Glutamatergic neuron (in vitro differentiated cells): ENCODE measurements around the gene MRPL55. TPM values are rescaled to one million over a fixed set of nuclear protein-coding genes. Genes with fewer than 3 reads are reported as not detected.

Experiments used
- DNase-seq: peaks from one replicate; pipeline ENCODE4 v3.0.0; 2022
- H3K27ac Mint-ChIP-seq: one replicate; pipeline ENCODE4 v1.8.0; 2020; ENCODE audit warnings: mild to moderate bottlenecking, mixed read lengths, inconsistent platforms; ENCODE audit not compliant: unreplicated experiment
- H3K27me3 Mint-ChIP-seq: one replicate; pipeline ENCODE4 v1.8.0; 2020; ENCODE audit warnings: mild to moderate bottlenecking, moderate library complexity, mixed read lengths, inconsistent platforms; ENCODE audit not compliant: unreplicated experiment
- H3K36me3 Mint-ChIP-seq: one replicate; pipeline ENCODE4 v1.8.0; 2020; ENCODE audit warnings: mild to moderate bottlenecking, mixed read lengths, inconsistent platforms; ENCODE audit not compliant: unreplicated experiment
- H3K4me1 Mint-ChIP-seq: one replicate; pipeline ENCODE4 v1.8.0; 2020; ENCODE audit warnings: mild to moderate bottlenecking, low read depth, mixed read lengths, inconsistent platforms; ENCODE audit not compliant: unreplicated experiment
- H3K4me3 Mint-ChIP-seq: one replicate; pipeline ENCODE4 v1.8.0; 2020; ENCODE audit warnings: mild to moderate bottlenecking, mixed read lengths, inconsistent platforms; ENCODE audit not compliant: unreplicated experiment
- H3K9me3 Mint-ChIP-seq: one replicate; pipeline ENCODE4 v1.8.0; 2020; ENCODE audit warnings: mild to moderate bottlenecking, moderate library complexity, mixed read lengths, inconsistent platforms; ENCODE audit not compliant: unreplicated experiment
- CTCF ChIP-seq: fragments of 200-600 bp; sonication (generic); IDR thresholded peaks from one replicate; pipeline ENCODE4 v1.5.0; 2021; ENCODE audit not compliant: partially characterized antibody, unreplicated experiment
- total RNA-seq: library from RNA; stranded (reverse); fragmentation: NEBNext Ultra II Directional; extraction: Animal tissue kit (Norgen Biotek cat#: 25700); gene quantifications from one replicate; pipeline ENCODE4 v1.2.1, GENCODE V29; 2021; ENCODE audit not compliant: unreplicated experiment

Gene MRPL55
- total RNA-seq, 1 donor from 2014 or later, result 61.5 TPM

DNA sequence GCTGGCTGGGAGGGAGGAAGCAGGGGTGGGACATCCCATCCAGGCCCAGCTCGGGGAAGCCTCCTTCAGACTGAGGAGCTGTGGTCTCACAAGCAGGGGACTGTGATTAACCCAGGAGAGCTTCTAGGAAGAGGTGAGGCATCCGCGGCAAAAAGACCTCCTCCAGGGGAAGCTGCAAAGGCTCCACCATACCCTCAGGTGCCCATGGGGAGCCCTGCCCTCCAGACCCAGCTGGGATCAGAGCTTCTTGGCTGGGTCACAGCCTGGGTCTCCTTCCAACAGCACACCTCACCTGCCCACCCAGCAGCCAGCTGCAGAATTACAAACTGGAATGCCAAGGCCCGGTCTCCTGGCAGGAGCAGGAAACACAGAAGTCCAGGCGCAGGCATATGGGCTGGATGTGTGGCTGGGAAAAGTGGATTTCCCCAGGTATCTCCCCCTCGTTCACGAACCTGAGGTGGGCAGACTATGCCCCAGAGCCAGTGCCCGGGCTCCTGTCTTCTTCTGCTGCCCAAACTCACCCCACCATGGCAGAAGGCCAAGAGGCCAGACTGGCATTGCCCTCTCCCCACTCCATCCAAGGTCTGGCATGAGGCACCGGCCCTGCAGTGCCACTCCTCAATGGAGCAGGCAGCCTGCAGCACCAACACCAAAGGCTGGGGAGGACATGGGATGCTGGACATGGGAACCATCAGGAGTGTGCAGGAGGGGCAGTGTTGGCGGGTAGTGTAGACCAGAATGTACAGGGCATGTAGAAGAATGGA, 42.0 kb downstream of the MRPL55 start:
- no peak for DNase-seq

DNA sequence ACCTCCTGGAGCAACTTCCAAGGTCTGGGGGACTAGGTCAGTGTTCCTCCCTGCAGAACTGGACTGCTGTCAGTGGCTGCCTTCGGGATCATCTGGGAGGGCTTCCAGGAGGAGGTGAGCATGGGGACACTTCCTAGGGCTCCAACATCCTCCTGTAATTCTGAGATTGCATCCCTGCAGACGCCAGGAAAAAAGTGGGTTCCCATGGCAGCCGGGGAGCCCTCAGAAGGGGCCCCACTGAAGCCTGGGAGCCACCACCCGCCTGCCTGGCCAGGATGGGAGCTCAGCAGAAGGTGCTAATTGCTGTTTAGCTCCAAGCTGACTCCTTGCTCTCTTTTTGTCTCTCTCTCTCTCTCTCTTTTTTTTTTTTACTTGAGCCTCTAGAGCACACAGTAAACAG, 42.7 kb downstream of the MRPL55 start:
- no peaks in the 10 kb centered on the region for H3K4me1 Mint-ChIP-seq
- H3K27me3 Mint-ChIP-seq, result peaks cover 12% of the 10 kb centered on the region
- no peak overlapping the region for H3K27ac Mint-ChIP-seq
- no peak for TF ChIP-seq CTCF
- no peak for DNase-seq
- H3K4me3 Mint-ChIP-seq, result no peak overlapping the region
- no peaks in the 10 kb centered on the region for H3K36me3 Mint-ChIP-seq
- H3K9me3 Mint-ChIP-seq, result no peaks in the 10 kb centered on the region

More for the DNA sequence above, 42.0 kb downstream of the MRPL55 start:
- no peak overlapping the region for H3K27ac Mint-ChIP-seq
- no peak for TF ChIP-seq CTCF
- H3K36me3 Mint-ChIP-seq, result no peaks in the 10 kb centered on the region
- peaks cover 12% of the 10 kb centered on the region for H3K27me3 Mint-ChIP-seq
- no peak overlapping the region for H3K4me3 Mint-ChIP-seq
- no peaks in the 10 kb centered on the region for H3K4me1 Mint-ChIP-seq
- no peaks in the 10 kb centered on the region for H3K9me3 Mint-ChIP-seq

DNA sequence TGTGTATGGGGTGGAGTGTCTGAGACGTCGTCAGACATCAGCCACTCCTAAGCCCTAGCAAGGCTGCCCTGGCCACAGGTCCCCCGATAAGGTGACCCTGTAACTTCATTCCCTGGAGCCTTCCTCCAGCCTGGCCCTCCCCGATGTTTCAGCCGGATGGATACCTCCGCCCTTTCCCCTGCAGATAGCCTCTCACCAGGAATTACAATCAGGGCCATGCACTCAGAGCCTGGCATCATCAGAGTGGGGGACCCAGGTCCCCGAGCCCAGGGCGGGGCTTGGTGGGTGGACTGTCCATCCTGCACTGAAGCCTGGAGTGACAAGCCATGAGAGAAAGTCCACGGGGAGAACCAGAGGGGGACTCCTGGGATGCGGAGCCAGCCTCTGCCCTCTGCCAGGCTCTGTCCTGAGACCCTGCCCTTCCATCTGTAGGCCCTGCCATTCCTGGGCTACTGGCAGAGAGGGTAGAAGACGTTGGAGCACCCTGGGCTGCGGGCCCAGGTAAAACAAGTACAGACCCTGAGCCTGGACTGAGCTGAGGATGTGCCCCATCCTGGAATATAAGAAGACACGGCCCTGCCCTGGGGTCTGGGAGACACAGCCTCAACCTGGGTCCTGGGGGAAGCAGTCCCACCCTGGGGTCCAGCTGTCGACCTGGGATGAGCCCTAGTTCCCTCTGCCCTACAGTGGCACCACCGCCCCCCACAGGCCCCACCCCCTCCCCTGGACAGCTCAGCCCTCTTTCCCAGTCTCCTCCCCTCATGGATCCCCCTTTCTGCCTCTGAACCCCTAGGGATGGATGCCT, 43.4 kb downstream of the MRPL55 start:
- Mint-ChIP-seq H3K27me3 (peaks cover 12% of the 10 kb centered on the region), H3K9me3 (peaks cover 4% of the 10 kb centered on the region), H3K4me1 (no peaks in the 10 kb centered on the region), H3K27ac (no peak overlapping the region), H3K4me3 (no peak overlapping the region), H3K36me3 (peaks cover 4% of the 10 kb centered on the region)
- DNase-seq, result peak; percentile 11
- TF ChIP-seq CTCF, result no peak

DNA sequence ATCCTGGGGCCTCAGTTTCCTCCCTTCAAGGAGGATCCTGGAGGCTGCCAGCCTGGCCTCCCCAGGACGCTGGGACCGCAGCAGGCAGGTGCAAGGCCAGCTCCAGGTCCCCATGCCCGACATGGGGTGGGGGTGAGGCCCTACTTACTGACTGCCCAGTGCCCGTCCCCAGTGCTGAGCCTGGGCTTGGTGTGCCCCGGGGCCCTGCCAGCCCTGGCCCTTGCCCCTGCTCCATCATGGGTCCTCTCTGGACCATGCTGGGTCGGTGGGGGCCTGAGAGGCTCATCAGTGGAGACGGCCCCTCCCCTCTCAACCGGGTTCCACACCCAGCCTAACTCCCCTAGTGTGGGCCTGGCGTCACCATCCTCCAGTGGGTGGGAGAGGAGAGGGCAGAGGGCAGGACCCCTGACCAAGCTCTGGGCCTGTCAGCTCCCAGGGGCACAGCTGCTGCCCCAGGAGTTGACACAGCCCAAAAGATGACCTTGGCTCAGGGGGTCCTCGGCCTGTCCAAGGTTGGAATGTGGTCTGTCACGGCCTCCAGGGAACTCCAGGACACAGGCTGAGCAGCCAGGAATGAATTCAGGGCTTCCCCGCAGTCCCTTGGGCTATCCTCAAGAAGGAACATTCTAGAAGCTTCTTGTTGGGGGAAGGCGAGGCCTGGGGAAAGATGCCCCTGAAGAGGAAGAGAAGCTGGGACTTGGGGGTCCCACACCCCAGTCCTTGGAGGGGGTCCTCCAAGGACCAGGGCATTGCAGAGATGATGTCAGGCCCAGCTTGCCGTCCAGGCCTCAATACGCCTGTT, 44.2 kb downstream of the MRPL55 start:
- no peak overlapping the region for H3K4me3 Mint-ChIP-seq
- H3K9me3 Mint-ChIP-seq, result peaks cover 4% of the 10 kb centered on the region
- H3K36me3 Mint-ChIP-seq, result peaks cover 4% of the 10 kb centered on the region
- peaks cover 12% of the 10 kb centered on the region for H3K27me3 Mint-ChIP-seq
- no peak for TF ChIP-seq CTCF
- H3K27ac Mint-ChIP-seq, result no peak overlapping the region
- peak; percentile 10 for DNase-seq
- no peaks in the 10 kb centered on the region for H3K4me1 Mint-ChIP-seq
